Aorta (tissue), 5 donors: ENCODE measurements around the gene SLC4A5. TPM values are rescaled to one million over a fixed set of nuclear protein-coding genes. Genes with fewer than 3 reads are reported as not detected.

ENCODE experiments used
- ATAC-seq: fragments of 200-7000 bp; cut with Tn5 transposase; one replicate; pipeline ENCODE4 v1.9.1; 2022; ENCODE audit warnings: moderate library complexity; ENCODE audit not compliant: low FRiP score
- DNase-seq, 2 donors: peaks; one replicate each; pipeline ENCODE4 v3.0.0-alpha.2; 2020
- H3K27ac ChIP-seq, 2 donors: one replicate each; pipeline ENCODE4 v1.5.1; 2013; ENCODE audit warnings: low read length in 2 of 2, mild to moderate bottlenecking in 2 of 2, moderate library complexity in 2 of 2, control low read depth in 1 of 2, inconsistent platforms in 1 of 2, low read depth in 1 of 2
- H3K27me3 ChIP-seq, 2 donors: one replicate each; pipeline ENCODE4 v1.6.1; 2013; ENCODE audit warnings: control low read depth in 1 of 2, low read length in 1 of 2, mild to moderate bottlenecking in 1 of 2, moderate library complexity in 1 of 2; ENCODE audit not compliant: insufficient read depth in 2 of 2, control insufficient read depth in 1 of 2
- H3K36me3 ChIP-seq, 2 donors: one replicate each; pipeline ENCODE4 v1.6.1; 2013; ENCODE audit warnings: control low read depth in 1 of 2, low read length in 1 of 2, mild to moderate bottlenecking in 1 of 2; ENCODE audit not compliant: insufficient read depth in 2 of 2, control insufficient read depth in 1 of 2
- H3K4me1 ChIP-seq, 2 donors: one replicate each; pipeline ENCODE4 v1.6.1; 2013; ENCODE audit warnings: low read length in 2 of 2, control low read depth in 1 of 2, mild to moderate bottlenecking in 1 of 2, moderate library complexity in 1 of 2; ENCODE audit not compliant: insufficient read depth in 2 of 2, control insufficient read depth in 1 of 2
- H3K4me3 ChIP-seq, 2 donors: one replicate each; pipeline ENCODE4 v1.5.1; 2013; ENCODE audit warnings: low read length in 2 of 2, control low read depth in 1 of 2, mild to moderate bottlenecking in 1 of 2
- H3K9me3 ChIP-seq: one replicate; pipeline ENCODE4 v1.6.1; 2013; ENCODE audit warnings: mild to moderate bottlenecking, low read length; ENCODE audit not compliant: control insufficient read depth
- WGBS, 2 donors: extraction: QIAGEN DNeasy Blood & Tissue Kit; methylation state at CpG; one replicate each; pipeline ENCODE4 v1.1.7; 2013; 5-methylcytosine and 5-hydroxymethylcytosine counted together
- intact Hi-C, 2 donors: fragments of 100-400 bp; cut with DNase I; formaldehyde crosslinking; loops; one replicate each; pipeline versions ENCODE4 v1.14.2 to v1.15.0; 2022
- polyA plus RNA-seq, 2 donors: library from polyadenylated mRNA; stranded (reverse); fragments of 200-250 nt; gene quantifications; one replicate each; pipeline ENCODE4 v1.2.3, GENCODE V29; 2013
- total RNA-seq, 2 donors: library from RNA; stranded (reverse); fragmentation: NEBNext Ultra II Directional; extraction: Animal tissue kit (Norgen Biotek cat#: 25700); gene quantifications; one replicate each; pipeline ENCODE4 v1.2.1, GENCODE V29; 2021
- donor health status: healthy with polysubstance abuse.
- donor health status: Bipolar disorder and iron deficiency.
- donor health status: DM: no; HTN: no; CAD: no.
- donor health status: DM: no; HTN: no; CAD: no.
- donor health status: DM: yes; HTN: yes; CAD: no.

SLC4A5 gene
- total and polyA plus RNA-seq, 4 donors, result 1.6 to 7.3 (median 6.2) TPM; not detected in 1

DNA sequence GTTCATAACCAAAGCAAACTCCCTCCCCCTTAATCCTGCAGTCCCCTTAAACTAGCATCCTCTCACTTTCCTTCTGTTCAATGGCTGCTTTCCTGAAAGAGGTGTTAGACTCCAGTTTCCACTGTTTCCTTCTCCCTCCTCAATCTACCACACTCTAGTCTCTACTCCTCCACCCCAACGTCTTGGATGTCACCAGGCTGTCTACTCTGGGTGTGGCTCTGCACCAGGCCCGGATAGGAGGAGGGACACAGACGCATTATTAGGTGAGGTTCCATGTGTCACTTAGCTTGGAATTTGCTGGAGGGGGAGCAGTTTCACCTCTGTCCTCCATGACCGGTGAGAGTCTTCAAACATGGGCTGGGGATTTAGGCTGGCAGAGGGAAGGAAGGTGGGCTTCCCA is 83.5 kb downstream of the SLC4A5 start:
- H3K36me3 ChIP-seq, result no peaks in the 10 kb centered on the region
- WGBS, 2 donors, result 92% methylated on average over 4 of the region's 4 CpGs
- H3K4me3 ChIP-seq, result no peak overlapping the region
- no peak overlapping the region for H3K27ac ChIP-seq
- intact Hi-C loops, result loop anchor here (5.0 to 10.0 kb wide), 4 partner anchors 75 to 435 kb away; partner anchors contain the start of genes BOLA3 (in 2 of the 2) and STAMBP (in 1 of the 2)
- no peaks in the 10 kb centered on the region for H3K9me3 ChIP-seq
- H3K27me3 ChIP-seq, result no peaks in the 10 kb centered on the region
- no peak for DNase-seq
- ATAC-seq, result no peak
- no peaks in the 10 kb centered on the region for H3K4me1 ChIP-seq

DNA sequence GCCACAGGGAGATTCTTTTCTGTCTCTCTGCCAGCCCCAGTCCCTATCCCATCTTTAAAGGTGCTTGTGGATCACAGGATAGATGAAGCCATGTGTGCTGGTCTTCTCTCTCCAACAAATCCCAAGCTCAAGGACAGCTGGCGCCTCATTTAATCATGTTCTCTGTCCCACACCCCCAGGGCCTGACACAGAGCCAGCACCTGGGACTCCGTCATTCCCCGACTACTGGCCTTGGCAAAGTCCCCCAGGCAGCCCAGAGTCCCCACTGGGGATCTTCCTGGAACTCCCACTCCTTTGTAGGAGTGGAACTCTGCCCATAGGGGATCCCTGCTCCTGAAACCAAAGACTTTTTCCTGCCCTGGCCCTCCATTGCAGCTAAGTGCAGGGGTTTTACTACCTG is 84.0 kb downstream of the SLC4A5 start:
- ATAC-seq (no peak), DNase-seq (no peak)
- intact Hi-C loops, result loop anchor here in 1 of 2 donors (10.0 kb wide), 1 partner anchor 76 kb away; no protein-coding TSS in a partner anchor
- H3K9me3 ChIP-seq, result no peaks in the 10 kb centered on the region
- WGBS, 2 donors, result 90 to 98% methylated on average over 3 of the region's 3 CpGs
- H3K27ac ChIP-seq, result no peak overlapping the region
- H3K4me1 ChIP-seq, result peaks cover 0 to 2% of the 10 kb centered on the region in 2 donors
- H3K27me3 ChIP-seq, result no peaks in the 10 kb centered on the region
- H3K4me3 ChIP-seq, result no peak overlapping the region
- H3K36me3 ChIP-seq, result no peaks in the 10 kb centered on the region

DNA sequence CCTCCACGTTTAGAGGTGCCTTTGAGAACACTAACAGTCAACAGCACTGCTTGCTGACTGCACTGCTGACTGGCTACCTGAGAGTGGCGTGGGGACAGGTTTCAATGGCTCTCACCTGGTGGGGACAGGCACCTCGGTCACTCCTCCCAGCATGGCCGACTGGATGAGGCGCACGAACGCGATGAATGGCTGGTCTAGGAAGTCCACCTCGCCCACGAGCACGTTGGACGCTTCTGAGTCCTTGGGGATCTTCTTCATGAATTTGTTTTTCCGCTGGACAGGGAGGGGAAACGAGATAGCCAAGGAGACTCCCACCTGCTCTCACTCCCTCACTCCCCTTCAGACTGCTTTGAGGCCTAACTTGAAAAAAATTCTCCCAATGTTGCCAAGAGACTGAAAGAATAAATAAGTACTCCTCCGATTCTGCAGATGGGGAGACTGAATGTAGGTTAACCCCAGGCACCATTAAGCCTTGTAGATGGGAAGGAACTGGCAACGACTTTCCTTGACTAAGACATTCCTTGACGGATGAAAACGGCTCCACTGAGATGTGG is 87.5 kb downstream of the SLC4A5 start:
- Histone ChIP-seq H3K4me1 (peaks cover 0 to 6% of the 10 kb centered on the region in 2 donors), H3K4me3 (no peak overlapping the region), H3K9me3 (no peaks in the 10 kb centered on the region), H3K27ac (no peak overlapping the region), H3K36me3 (no peaks in the 10 kb centered on the region), H3K27me3 (no peaks in the 10 kb centered on the region)
- intact Hi-C loops, result loop anchor here in 1 of 2 donors (10.0 kb wide), 1 partner anchor 79 kb away; no protein-coding TSS in a partner anchor
- WGBS, 2 donors, result 90 to 92% methylated on average over 18 of the region's 18 CpGs
- DNase-seq (no peak), ATAC-seq (no peak)

DNA sequence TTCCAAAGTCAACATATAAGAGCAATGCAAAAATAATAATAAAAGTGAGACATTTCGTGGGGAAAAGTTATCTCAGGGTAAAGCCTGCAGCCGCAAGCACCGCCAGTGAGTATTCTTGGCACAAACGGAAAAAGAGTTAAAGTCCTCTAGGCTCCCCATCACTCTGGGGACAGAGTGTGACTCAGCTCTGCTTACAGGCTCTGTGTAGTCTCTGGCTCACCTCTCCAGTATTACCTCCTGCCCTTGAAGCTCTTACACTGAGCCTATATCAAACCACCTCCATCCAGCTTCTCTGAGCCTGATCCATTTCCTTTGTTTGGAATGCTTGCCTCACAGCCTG is 89.3 kb downstream of the SLC4A5 start:
- no peaks in the 10 kb centered on the region for H3K9me3 ChIP-seq
- H3K4me1 ChIP-seq, result peaks cover 0 to 6% of the 10 kb centered on the region in 2 donors
- ATAC-seq (peak; percentile 53), DNase-seq (no peak)
- H3K27ac ChIP-seq, result no peak overlapping the region
- H3K27me3 ChIP-seq, result no peaks in the 10 kb centered on the region
- 0 to 7% methylated on average over 4 of the region's 4 CpGs for WGBS, 2 donors
- H3K36me3 ChIP-seq, result no peaks in the 10 kb centered on the region
- H3K4me3 ChIP-seq, result no peak overlapping the region
- intact Hi-C loops, result loop anchor here (5.0 to 10.0 kb wide), 3 partner anchors 57 to 81 kb away; partner anchors contain the start of gene MTHFD2 (in 1 of the 2)

DNA sequence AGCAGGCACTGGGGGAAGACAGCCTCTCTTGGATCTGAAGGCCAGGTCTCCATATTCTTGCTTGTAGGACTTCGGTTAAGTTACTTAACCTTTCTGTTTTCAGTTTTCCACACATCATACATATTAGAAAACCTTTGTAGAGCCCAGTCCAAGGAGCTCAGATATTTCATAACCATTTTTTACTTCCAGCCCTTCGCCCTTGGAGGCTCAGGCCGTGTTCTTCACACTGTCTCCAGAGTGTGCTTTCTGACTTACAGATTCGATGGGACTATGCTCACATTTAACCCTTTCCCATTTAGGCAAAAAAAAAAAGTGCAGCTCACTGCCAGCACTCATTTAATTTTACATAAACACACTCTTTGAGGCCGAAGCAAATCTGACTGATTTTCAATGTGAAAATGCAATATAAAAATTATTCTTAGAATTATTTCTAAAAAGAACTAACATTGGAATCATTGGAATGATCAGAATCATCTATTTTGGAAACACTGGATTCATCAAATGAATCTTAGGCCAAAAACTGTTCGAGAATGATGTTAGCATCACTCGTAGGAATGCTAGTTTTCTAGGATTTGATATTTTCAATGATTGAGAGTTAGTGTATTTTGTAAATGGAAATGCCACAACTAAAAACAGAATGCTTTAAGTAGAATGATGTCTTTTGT is 89.8 kb downstream of the SLC4A5 start:
- Histone ChIP-seq H3K4me3 (no peak overlapping the region), H3K4me1 (peaks cover 0 to 6% of the 10 kb centered on the region in 2 donors), H3K9me3 (no peaks in the 10 kb centered on the region), H3K36me3 (no peaks in the 10 kb centered on the region), H3K27ac (no peak overlapping the region), H3K27me3 (no peaks in the 10 kb centered on the region)
- 29 to 30% methylated on average over 7 of the region's 7 CpGs for WGBS, 2 donors
- DNase-seq, result no peak
- intact Hi-C loops, result loop anchor here (5.0 to 10.0 kb wide), 3 partner anchors 56 to 81 kb away; partner anchors contain the start of gene MTHFD2 (in 1 of the 2)
- no peak for ATAC-seq

DNA sequence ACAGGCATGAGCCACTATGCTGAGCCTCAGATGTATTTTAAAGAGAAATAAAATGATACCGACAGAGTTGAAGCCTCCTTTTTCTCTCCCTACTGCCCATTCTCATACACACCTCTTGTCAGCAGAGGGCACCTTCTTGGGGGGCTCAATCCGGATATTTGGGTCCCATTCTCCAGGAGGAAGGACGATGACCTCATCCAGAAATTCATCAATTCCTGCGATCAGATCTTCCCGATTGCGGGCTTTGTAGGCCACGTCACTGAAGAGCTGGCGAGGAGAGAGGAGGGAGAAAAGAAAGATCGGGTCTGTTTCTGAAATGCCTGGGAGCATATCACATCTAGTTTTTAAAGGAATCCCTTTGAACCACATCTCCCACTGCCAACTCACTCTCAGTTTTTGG is 90.4 kb downstream of the SLC4A5 start:
- 85 to 89% methylated on average over 9 of the region's 9 CpGs for WGBS, 2 donors
- Histone ChIP-seq H3K4me3 (no peak overlapping the region), H3K27ac (no peak overlapping the region), H3K9me3 (no peaks in the 10 kb centered on the region), H3K4me1 (peaks cover 0 to 6% of the 10 kb centered on the region in 2 donors), H3K27me3 (no peaks in the 10 kb centered on the region), H3K36me3 (no peaks in the 10 kb centered on the region)
- intact Hi-C loops, result loop anchor here (5.0 to 10.0 kb wide), 3 partner anchors 56 to 82 kb away; partner anchors contain the start of gene MTHFD2 (in 1 of the 2)
- DNase-seq, result no peak
- ATAC-seq, result no peak

DNA sequence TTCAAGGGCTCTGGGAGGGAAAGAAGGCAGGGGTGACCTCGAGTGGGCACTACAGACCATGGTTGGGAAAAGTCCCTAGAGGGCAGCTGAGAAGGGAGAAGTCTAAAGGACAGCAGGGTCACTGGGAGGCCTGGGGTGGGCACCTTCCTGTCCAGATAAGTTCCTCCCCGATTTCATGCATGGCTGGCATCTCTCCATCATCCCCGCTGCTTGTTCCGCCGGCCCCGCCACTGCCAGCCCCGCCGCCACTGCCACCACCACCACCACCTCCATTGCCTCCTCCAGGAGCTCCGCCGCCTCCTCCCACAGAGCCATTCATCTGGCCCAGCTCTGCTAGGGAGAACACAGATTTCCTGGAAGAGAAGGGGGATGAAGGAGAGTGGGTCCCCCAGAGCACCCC is 91.2 kb downstream of the SLC4A5 start:
- ATAC-seq (no peak), DNase-seq (no peak)
- H3K4me3 ChIP-seq, result no peak overlapping the region
- intact Hi-C loops, result loop anchor here (5.0 to 10.0 kb wide), 3 partner anchors 55 to 83 kb away; partner anchors contain the start of gene MTHFD2 (in 1 of the 2)
- no peaks in the 10 kb centered on the region for H3K36me3 ChIP-seq
- H3K27ac ChIP-seq, result no peak overlapping the region
- peaks cover 0 to 6% of the 10 kb centered on the region in 2 donors for H3K4me1 ChIP-seq
- WGBS, 2 donors, result 91 to 94% methylated on average over 10 of the region's 10 CpGs
- H3K9me3 ChIP-seq, result no peaks in the 10 kb centered on the region
- no peaks in the 10 kb centered on the region for H3K27me3 ChIP-seq

DNA sequence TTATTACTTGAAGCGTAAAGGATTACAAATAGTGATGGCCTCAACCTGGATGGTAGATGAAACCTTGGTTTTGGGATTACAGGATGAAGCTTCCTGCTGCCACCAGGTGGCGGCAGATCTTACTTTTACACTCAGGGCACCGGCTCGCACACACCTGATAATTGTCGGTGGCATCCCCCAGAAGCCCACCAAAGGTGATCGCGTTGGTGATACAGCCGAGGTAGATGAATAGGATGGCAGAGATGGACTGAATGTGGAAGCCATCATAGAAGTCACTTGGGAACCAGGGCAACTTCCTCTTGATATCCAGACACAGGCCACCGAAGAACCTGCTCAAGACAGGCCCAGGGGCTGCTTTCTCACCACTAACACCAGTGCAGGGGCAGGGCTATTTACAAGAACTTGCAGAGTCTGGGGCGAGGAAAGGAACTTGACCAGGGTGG is 93.0 kb downstream of the SLC4A5 start:
- Histone ChIP-seq H3K4me3 (no peak overlapping the region), H3K27ac (no peak overlapping the region), H3K27me3 (no peaks in the 10 kb centered on the region), H3K36me3 (no peaks in the 10 kb centered on the region), H3K4me1 (peaks cover 0 to 6% of the 10 kb centered on the region in 2 donors), H3K9me3 (no peaks in the 10 kb centered on the region)
- peak; percentile 30 for ATAC-seq
- intact Hi-C loops, result loop anchor here (5.0 to 10.0 kb wide), 3 partner anchors 53 to 85 kb away; partner anchors contain the start of gene MTHFD2 (in 1 of the 2)
- DNase-seq, result no peak
- 36 to 38% methylated on average over 10 of the region's 10 CpGs for WGBS, 2 donors
